HG03175 (cell line): ENCODE results near the gene MGMT.

Experiments used
- ATAC-seq: cut with Tn5 transposase; IDR thresholded peaks from one replicate; pipeline ENCODE4 v1.9.1; 2021; ENCODE audit warnings: mild to moderate bottlenecking, moderate library complexity; ENCODE audit not compliant: unreplicated experiment

The MGMT gene

DNA sequence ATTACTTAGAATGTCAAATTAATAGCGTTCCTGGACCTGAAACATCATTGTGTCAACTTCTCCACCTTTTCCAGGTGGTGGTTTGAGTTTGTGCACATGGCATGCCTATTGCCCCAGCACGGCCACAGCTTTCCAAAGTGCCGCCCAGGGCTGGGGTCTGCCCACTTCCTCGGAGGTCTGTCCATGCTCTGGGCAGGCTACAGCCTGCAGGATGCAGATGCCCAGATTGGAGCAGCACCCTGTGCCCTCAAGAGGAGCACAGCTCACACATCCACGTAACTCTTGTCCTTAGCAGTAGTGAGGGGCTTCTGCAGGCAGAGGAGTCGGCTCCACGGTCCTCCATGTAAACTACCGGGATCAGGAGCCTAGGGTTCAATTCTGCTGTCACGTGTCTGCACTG lies 258.4 kb downstream of the MGMT start:
- ATAC-seq: no peak

DNA sequence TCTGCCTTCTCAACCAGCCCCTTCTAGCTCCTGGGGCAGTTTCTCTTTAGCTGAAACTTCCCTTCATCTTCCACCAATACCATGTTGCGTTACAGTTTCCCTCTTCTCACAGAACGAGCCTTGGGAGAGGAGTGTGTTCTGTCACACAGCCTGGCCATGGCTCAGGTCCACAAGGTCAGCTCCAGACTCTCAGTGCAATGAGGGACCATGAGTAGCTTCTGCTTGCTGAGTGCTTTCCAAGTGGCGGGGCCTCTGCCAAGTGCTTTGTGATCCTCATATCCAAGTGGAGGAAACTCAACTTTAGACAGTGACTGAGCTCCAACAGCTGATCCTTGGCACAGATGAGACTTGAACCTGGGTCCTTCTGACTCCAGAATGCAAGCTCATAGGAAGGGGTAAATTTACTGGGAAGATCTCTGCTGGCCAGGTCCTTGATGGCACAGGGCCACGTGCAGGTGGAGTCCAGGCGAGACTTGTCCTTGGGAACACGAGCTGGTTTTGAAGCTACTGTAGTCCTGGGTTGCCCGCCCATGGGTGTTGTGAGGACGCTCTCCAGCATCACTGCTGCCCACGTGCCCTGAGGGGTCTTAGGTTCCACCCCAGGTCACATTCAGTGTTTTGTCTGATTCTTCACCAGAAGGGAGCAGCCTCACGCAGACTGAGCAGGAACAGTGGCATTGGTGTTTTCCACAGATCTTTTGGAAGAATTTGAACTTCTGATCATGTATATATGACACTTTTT lies 259.0 kb downstream of the MGMT start:
- ATAC-seq: no peak

DNA sequence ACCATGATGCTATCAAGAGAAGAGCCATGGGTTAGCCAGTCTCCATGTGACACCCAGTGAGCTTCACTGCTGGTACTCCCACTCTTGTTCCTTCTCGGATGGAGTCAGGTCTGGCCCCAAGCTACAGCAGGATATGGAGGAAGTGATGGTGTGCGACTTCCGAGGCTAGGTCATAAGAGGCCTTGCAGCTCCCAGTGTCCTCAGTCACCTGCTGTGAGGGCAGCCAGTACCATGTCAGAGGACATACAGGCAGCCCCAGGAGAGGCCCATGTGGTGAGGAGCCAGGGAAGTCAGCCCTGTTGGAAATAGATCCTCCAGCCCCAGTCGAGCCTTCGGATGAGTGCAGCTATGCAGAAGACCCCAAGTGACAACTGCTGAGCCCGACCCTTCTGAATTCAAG lies 260.0 kb downstream of the MGMT start:
- ATAC-seq: no peak

DNA sequence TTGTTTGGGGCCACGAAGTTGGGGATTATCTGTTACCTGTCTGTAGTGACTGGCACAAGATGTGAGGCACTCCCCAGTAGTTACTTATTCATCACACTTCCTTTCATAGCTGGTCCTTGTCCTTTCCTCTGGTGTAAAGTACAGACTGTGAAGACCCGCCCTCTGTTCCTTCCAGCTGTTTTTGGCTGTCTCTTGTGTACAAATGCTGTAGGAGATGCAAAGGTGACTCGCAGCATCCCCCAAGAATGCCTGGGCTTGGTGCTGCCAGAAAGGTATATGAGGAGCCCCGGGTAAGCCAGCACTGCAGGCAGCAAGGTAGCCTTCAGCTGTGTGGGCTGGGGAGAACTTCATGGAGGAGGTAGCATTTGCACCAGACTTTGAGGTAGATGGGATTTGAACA lies 260.5 kb downstream of the MGMT start:
- ATAC-seq: no peak

DNA sequence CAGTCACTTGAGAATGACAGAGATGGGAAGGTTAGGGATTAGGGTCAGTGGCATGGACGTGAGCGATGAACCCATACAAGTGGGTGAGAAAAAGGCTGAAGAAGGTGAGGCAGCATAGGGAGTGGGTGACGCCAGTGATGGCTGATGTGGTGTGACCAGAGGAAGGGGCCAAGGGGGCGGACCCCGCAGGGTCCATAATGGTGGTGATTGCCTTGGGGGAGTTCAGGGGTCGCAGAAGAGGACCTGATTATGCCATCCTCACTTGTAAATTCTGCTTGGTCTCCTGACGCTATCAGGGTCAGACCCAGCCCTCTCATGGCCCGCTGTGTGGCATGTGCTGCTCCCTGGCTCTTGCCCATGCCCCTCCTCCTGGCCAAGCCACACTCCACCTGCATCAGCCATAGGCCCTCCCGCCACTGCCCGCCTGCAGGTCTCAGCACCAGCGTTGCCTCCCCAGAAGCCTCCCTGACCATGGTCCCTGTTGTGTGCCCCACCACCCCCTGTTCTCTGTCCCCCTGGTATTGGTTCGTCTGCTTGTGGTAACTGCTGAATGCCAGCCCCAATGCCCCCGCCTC lies 261.3 kb downstream of the MGMT start:
- no peak for ATAC-seq

DNA sequence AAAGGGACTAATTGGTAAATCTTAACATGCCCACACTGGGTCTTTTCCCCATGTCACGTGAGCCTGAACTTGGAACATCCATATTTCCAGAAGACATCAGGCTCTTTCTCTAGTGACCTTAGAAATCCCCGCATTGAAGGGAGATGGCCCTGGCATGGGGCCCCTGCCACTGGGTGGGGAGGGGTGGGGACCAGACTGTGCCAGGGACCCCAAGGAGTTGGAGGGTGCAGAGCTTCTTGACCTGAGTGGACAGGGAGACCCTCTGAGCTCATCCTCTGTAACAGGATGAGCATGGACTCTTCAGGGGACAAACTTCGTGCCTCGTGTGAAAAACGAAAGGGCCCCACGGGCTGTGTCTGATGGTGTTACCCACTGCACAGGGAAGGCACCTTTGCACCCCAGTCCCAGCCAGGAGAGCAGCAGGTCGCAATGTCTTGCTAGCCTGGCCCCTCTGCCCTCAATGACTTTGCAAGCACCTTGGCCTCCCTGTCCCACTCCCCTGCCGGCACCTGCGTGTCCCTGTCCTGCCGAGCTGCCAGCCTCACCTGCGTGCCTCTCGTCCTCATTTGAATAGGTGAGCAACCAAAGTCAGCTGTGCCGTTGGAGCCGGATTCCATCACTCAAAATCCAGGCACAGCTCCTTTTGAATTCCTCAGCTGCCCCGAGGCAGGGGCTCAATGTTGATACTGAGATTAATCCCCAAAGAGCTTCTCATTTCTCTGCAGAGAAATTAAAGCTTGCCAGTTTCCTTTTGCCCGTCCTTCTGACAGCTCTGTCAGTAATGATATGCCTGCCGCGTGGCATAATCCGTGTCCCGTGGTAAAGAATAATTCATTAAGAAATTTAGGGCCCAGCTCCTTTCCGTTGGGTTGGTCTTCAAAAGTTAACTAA lies 262.1 kb downstream of the MGMT start:
- ATAC-seq: no peak

DNA sequence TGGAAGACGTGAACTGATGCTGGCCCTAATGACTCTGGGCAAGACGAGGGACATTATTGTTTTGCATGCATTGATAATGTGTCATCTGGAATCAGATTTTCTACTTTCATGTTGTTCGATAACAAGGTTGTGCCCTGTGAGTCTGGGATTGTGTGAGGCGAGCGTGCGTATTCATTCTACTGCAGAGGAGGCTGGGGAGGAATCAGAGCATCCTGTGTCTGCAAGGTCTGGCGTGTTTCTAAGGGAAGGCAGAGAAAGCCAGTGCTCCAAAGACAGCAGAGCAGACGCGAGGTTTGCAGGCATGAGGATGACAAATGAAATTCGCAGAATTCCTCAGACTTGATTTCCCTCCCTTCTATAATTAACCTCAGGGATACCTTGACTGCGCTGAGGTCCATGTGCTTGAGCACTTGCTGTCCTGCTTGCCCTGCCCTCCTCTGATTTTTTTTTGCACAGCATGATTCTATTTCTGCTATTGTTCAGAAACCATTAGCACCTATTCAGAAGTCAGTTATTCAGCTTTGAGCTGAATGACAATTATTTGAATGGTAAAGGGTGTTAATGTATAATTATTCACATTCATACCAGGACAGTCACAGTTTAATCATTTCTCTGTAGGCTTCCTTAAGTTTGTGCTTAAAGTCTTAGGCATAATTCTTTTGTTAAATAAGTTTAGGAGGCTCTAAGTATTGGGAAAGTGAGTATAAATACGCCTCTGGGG lies 263.4 kb downstream of the MGMT start:
- no peak for ATAC-seq

DNA sequence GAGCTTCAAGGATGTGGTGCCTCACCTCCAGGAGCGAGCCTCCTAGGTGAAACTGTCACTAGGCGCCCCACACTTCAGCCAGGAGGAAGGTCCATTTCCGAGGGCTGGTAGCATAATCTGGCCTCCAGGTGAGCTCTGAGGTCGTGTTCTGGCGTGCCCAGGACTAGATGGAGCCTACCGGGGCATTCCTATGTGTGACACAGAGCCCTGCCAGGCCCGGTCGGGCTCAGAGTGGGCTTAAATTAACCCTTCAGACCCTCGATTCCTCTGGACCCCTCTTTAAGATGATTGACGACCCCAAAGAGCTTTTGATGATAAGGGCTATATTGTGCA lies 263.9 kb downstream of the MGMT start:
- no peak for ATAC-seq

DNA sequence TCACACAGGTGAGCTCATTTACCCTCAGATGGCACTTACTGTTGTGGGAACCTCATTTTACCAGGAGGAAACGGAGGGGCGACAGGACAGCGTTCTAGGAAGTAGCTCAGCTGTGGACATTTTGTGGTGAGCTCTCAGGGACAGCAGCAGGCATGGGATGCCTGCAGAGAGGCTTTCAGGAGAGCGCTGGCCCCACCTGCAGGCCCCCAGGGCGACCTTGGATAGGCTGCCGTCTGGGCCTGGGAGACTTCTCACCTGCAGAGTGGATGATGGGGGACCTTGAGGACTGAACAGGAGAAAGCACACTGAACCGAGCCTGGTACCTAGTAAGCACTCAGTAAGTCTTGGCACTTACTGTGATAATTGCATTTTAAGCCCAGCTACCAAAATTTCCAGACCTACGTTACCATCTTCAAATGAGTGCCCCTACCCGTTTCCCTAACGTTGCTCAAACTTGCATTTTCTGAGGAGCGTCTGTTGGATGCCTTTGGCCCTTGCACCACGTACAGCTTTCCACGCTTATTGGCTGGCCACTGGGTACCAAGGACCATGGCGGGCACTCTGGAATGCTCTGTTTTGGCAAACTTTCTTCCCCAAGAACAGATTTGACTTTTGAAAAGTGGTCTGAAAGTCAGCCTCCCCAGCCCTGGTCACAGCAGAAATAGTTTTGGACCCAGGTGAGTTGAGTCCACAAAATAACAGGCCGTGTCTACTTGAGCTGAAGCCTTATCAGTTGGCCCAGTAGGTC lies 273.7 kb downstream of the MGMT start:
- no peak for ATAC-seq

DNA sequence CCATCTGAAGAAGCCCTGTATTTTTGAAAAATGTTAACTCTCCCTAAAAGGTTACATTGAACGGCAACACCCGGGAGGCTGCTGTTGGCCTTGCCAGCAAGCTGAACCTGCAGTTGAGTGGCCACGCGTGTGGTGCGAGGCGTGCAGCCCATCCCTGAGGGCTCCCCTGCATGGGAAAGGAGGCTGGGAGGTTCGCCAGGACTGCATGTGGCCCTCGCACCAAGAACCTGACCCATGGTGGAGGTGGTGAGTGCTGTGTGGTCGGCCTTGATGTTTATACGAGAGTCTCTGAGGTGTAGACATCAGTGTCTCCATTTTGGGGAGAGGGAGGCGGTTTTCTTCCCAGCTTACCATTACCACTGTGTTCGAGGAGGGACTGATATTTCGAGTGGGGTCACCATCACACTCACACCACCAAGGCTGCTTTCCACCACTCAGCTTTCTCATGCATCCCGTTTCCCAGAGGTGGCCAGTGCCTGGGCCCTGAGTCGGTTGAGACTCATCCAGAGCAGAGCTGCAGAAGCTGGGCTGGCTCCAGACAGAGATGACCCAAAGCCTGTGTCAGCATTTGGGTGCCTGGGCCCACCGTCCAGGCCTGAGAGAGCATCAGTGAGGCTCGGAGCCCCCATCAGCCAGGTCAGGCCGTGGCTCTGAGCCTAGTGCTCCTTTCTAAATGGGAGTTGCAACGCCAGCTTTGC lies 274.4 kb downstream of the MGMT start:
- no peak for ATAC-seq

DNA sequence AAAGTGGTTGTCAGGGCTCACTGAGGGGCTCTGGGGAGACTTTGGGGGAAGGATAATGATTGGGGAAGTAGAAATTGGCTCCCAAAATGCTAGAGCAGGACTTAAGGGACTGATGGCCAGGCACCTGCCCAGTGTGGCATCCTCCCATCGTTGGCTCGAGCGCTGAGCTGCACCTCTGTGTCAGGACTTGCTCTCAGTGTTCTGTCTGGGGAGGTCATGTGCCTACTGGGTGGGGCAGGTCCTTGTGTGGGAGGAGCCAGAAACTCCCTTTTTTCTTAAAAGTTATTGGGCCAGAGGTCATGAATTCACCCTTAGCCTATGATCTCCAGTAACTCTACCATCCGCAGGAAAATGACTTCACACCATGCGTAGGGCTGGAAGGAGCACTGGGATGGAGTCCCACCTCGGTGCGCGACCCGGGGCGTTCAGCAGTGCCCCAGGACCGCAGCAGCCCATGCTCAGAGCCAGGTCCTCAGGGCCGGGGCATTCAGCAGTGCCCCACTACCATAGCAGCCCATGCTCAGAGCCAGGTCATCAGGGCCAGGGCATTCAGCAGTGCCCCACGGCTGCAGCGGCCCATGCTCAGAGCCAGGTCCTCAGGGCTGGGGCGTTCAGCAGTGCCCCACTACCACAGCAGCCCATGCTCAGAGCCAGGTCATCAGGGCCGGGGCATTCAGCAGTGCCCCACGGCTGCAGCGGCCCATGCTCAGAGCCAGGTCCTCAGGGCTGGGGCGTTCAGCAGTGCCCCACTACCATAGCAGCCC lies 275.1 kb downstream of the MGMT start:
- ATAC-seq: no peak

DNA sequence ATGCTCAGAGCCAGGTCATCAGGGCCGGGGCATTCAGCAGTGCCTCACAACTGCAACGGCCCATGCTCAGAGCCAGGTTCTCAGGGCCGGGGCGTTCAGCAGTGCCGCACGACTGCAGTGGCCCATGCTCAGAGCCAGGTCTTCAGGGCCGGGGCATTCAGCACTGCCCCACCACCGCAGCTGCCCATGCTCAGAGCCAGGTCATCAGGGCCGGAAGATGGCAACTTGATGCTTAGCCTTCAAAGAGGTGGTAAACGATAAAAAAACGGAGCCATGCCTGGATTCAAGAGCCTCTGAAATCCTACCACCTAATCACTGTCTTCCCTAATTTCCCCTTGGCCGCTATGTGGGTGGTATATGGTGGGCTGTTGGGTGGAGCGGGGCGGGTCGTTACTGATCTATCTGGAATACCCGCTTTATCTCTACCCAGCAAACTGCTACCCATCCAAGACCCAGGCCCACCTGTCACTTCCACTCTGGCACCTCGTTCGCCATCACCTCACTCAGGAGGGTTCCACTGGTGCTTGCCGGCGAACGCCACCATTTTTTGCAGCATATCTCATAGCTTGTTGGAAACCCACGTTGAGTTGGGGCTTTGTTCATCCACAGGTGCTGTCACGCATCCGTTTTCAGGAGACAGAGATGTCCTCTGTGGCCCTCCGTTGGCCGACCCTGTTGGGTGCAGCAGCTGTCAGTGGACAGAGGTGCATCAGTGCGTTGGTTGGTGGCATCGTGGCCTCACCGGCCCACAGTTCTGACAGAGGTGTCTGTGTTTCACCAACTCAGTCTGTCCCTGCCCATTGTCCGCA lies 275.9 kb downstream of the MGMT start:
- ATAC-seq: no peak

DNA sequence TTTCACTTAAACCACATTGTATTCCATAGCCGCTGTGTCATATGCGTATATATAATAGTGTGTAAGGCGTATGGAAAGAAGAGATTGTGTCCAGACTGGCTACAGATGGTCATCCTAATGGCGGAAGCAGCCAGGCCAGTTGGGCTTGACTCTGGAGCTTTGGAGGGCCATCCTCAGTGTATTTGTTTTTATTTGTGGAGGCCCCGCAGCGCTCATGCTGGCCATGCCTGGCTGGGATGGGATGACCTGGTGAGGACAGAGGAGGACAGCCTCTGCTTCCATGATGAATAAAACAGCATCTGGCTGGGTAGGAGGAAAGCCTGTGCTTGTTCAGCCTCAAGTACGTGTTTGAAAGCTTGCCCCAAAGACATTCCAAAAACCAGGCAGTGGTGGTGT lies 276.7 kb downstream of the MGMT start:
- ATAC-seq: no peak

DNA sequence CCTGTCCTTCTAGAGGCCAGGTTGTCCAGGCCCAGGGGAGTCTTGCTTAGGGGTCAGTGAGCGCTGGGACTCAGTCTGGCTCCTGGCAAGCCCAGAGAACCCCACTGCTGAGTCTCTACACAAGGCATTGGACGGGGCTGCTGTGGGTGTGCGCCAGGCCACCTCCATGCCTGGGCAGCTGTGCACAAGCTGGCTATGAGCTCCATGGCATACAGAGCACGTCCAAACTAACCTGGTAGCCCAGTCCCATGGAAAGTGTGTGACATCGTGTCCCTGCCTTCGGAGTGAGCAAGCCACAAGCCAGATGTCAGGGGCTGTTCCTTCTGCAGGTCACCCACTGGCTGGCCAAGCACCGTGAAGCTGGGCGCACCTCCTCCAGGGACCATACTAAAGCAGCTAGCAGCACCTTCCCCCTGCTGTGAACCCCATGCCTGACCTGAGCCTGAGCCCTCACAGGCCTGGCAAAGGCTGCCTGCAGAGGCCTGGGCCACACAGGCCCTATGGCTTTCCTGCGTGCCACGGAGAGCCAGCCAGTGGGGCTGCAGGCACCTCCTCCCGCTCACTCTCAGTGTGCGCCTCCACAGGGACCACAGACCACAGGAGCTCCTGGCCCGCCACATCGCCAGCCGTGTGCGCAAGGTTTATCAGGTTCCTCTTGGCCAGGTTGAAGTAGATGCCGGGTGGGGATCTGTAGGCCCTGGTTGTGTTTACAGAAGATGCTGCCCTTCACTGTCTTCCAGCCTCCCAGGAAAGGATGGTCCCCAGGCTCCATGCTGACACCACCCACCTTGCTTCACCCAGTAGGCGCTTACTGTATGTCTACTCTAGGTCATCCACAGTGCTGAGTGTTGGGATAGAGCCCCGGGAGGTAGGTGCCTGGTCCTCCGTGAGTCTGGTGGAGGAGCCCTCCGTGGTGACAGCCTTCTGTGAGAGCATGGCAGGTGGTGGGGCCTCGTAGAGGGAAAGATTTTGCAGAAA lies 277.4 kb downstream of the MGMT start:
- ATAC-seq: no peak

DNA sequence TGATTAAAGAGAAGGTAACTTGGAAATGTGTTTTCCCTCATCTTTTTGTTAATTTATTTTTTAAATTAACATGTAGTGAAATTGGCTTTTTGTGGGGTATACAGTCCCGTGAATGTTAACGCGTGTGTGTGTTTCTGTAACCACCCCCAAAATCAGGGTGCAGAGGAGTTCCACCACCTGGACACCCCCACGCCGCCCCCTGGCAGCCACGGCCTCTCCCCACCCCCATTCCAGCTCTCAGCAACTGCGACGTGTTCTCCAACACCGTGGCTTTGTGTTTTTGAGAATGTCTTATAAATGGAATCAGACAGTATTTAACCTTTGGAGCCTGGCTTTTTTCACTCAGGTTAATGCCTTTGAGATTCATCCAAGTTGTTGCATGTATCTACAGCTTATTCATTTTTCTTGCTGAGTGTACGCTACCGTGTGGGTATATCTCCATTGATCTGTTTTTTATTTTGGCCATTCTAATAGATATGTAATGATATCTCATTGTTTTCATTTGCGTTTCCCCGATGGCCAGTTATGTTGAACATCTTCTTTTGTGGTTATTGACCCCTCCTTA lies 278.2 kb downstream of the MGMT start:
- ATAC-seq: no peak

DNA sequence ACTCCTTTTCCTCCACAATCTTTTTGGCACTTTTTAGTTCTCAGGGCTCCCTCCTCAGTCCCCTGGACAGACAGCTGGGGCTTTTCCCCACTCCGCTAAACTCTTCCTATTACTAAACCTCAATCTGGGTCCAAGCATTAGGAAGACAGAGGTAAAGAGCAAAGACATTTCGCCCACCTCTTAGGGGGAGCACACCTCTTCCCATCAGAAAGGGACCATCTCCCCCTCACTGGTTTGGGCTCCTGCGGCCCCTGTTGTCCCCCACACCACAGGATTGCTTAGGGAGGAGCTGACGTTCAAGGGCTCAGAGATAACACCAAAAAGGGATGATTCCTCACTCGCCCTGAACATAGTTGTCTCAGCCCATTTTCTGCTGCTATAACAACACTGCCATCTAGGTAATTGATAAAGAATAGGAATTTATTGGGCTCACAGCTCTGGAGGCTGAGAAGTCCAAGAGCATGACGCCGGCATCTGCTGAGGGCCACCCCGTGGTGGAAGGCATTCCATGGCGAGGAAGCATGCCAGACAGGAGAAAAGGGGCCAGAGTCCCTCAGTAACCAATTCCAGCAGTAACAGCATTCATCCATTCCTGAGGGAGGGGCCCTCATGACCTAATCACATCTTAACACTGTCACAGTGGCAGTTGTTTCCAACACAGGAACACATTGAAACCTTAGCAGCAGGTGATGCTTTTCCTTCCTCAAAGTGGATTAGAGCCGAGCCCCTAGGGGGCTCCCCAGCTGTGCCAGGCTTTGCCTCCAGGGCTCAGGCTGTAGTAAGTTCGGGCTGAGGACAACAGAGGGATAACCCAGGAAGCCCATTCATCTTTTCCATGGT lies 287.4 kb downstream of the MGMT start:
- ATAC-seq: no peak
